Neuronal stem cell (in vitro differentiated cells): ENCODE measurements around the gene POMT2.
"Not testable (repeated sequence)": the region's sequence is repeated elsewhere in the genome, so short reads cannot be mapped to it uniquely, and the experiment has no call there.

Source experiments
- DNase-seq: peaks from one replicate; pipeline ENCODE4 v3.0.0-alpha.2; 2013; ENCODE audit warnings: low spot score
- H2AFZ ChIP-seq: one replicate; pipeline ENCODE4 v1.6.1; 2013; ENCODE audit warnings: mild to moderate bottlenecking, low read length, inconsistent platforms
- H2AK5ac ChIP-seq: 2 replicates; pipeline ENCODE4 v1.6.1; 2013; ENCODE audit warnings: low read depth, mild to moderate bottlenecking, inconsistent platforms, low read length, moderate library complexity, mixed read lengths
- H2BK120ac ChIP-seq: 2 replicates; pipeline ENCODE4 v1.6.1; 2013; ENCODE audit warnings: low read depth, mild to moderate bottlenecking, inconsistent platforms, low read length, moderate library complexity, mixed read lengths
- H2BK12ac ChIP-seq: one replicate; pipeline ENCODE4 v1.6.1; 2013; ENCODE audit warnings: low read length, inconsistent platforms
- H2BK15ac ChIP-seq: 2 replicates; pipeline ENCODE4 v1.6.1; 2013; ENCODE audit warnings: mild to moderate bottlenecking, low read length, inconsistent platforms, mixed read lengths
- H2BK5ac ChIP-seq: one replicate; pipeline ENCODE4 v1.6.1; 2013; ENCODE audit warnings: inconsistent platforms, mild to moderate bottlenecking, low read length, moderate library complexity
- H3K14ac ChIP-seq: one replicate; pipeline ENCODE4 v1.6.1; 2013; ENCODE audit warnings: low read length, inconsistent platforms
- H3K18ac ChIP-seq: 2 replicates; pipeline ENCODE4 v1.6.1; 2013; ENCODE audit warnings: low read length, inconsistent platforms
- H3K23ac ChIP-seq: 2 replicates; pipeline ENCODE4 v1.6.1; 2013; ENCODE audit warnings: low read depth, mild to moderate bottlenecking, mixed read lengths, low read length, inconsistent platforms; ENCODE audit not compliant: poor library complexity
- H3K27ac ChIP-seq: replicated peaks from 3 replicates; pipeline ENCODE4 v1.5.1; 2013; ENCODE audit warnings: low read length, inconsistent platforms
- H3K27me3 ChIP-seq, 3 experiments: 2 replicates each; pipeline ENCODE4 v1.6.1; 2013; ENCODE audit warnings: low read length in 3 of 3, mild to moderate bottlenecking in 2 of 3, inconsistent platforms in 1 of 3, low read depth in 1 of 3, mixed read lengths in 1 of 3, moderate library complexity in 1 of 3; ENCODE audit not compliant: control insufficient read depth in 3 of 3, insufficient read depth in 3 of 3
- H3K36me3 ChIP-seq, 2 donors: replicated peaks in 1 of 2; 2 replicates each; pipeline ENCODE4 v1.6.1; 2013; ENCODE audit warnings: low read length in 2 of 2; ENCODE audit not compliant: control insufficient read depth in 2 of 2, insufficient read depth in 2 of 2
- H3K4ac ChIP-seq: 2 replicates; pipeline ENCODE4 v1.6.1; 2013; ENCODE audit warnings: inconsistent platforms, mild to moderate bottlenecking, low read length, moderate library complexity
- H3K4me1 ChIP-seq, 2 donors: 1 replicate in 1 of 2; 2 replicates in 1 of 2; pipeline ENCODE4 v1.6.1; 2013; ENCODE audit warnings: low read length in 2 of 2, low read depth in 1 of 2; ENCODE audit not compliant: control insufficient read depth in 2 of 2, insufficient read depth in 1 of 2
- H3K4me2 ChIP-seq: one replicate; pipeline ENCODE4 v1.6.1; 2013; ENCODE audit warnings: mild to moderate bottlenecking, low read length, inconsistent platforms; ENCODE audit not compliant: insufficient read depth, poor library complexity, severe bottlenecking
- H3K4me3 ChIP-seq, 2 donors: 2 replicates each; pipeline ENCODE4 v1.5.1; 2013; ENCODE audit warnings: low read length in 2 of 2, mild to moderate bottlenecking in 2 of 2, inconsistent platforms in 1 of 2, moderate library complexity in 1 of 2
- H3K79me1 ChIP-seq: one replicate; pipeline ENCODE4 v1.6.1; 2013; ENCODE audit warnings: low read depth, mild to moderate bottlenecking, inconsistent platforms, low read length, moderate library complexity
- H3K9ac ChIP-seq: one replicate; pipeline ENCODE4 v1.6.1; 2013; ENCODE audit warnings: mild to moderate bottlenecking, low read depth, low read length, inconsistent platforms; ENCODE audit not compliant: poor library complexity
- H3K9me3 ChIP-seq, 2 donors: replicated peaks in 1 of 2; 2 replicates each; pipeline versions ENCODE3 to v1.6.1; 2013; ENCODE audit warnings: low read length in 2 of 2, mild to moderate bottlenecking in 2 of 2, inconsistent platforms in 1 of 2, low read depth in 1 of 2, mixed read lengths in 1 of 2, moderate library complexity in 1 of 2; ENCODE audit not compliant: control insufficient read depth in 2 of 2, insufficient read depth in 1 of 2
- H4K8ac ChIP-seq: one replicate; pipeline ENCODE4 v1.6.1; 2013; ENCODE audit warnings: low read depth, mild to moderate bottlenecking, inconsistent platforms, low read length, moderate library complexity
- H4K91ac ChIP-seq: one replicate; pipeline ENCODE4 v1.6.1; 2013; ENCODE audit warnings: low read length, low read depth, mild to moderate bottlenecking, inconsistent platforms; ENCODE audit not compliant: poor library complexity
- WGBS, 2 donors: extraction: QIAGEN DNeasy Blood & Tissue Kit; methylation state at CpG; one replicate each; pipeline ENCODE4 v1.1.7; 2013; ENCODE audit warnings: missing lambda C conversion rate in 2 of 2, mixed read lengths in 1 of 2; ENCODE audit not compliant: insufficient read length in 2 of 2, insufficient replicate concordance in 1 of 2; ENCODE audit errors: extremely low coverage in 2 of 2; 5-methylcytosine and 5-hydroxymethylcytosine counted together

POMT2 gene

GRCh38 chr14:77337255-77337654, 16.6 kb upstream of the POMT2 start:
- not testable (repeated sequence) for H4K8ac ChIP-seq, DNase-seq, H3K4me2 ChIP-seq, H2AFZ ChIP-seq, H3K9me3 ChIP-seq, H2BK15ac ChIP-seq, H2BK120ac ChIP-seq, H4K91ac ChIP-seq, H2BK5ac ChIP-seq, H2BK12ac ChIP-seq, H3K27ac ChIP-seq, H3K14ac ChIP-seq, H3K4ac ChIP-seq, H3K9ac ChIP-seq, H3K27me3 ChIP-seq, H3K23ac ChIP-seq, H2AK5ac ChIP-seq, H3K18ac ChIP-seq, H3K4me1 ChIP-seq, H3K79me1 ChIP-seq, H3K4me3 ChIP-seq
- no CpG with 5 or more reads among the region's 9 CpGs for WGBS, 2 donors
- H3K36me3 ChIP-seq: peaks cover 8 to 44% of the 10 kb centered on the region in 2 donors

GRCh38 chr14:77335576-77335975, 14.9 kb upstream of the POMT2 start:
- no peaks in the 10 kb centered on the region for H3K27me3 ChIP-seq
- H3K36me3 ChIP-seq: peaks cover 2 to 27% of the 10 kb centered on the region in 2 donors
- no peak overlapping the region for H3K4me2 ChIP-seq
- H2AFZ ChIP-seq: no peak overlapping the region
- no peak overlapping the region for H3K18ac ChIP-seq
- no CpG with 5 or more reads among the region's 3 CpGs for WGBS, 2 donors
- no peak overlapping the region for H3K9ac ChIP-seq
- H3K23ac ChIP-seq: no peak overlapping the region
- no peak overlapping the region for H2AK5ac ChIP-seq
- H3K4me1 ChIP-seq: no peaks in the 10 kb centered on the region
- H3K9me3 ChIP-seq: no peaks in the 10 kb centered on the region
- H4K8ac ChIP-seq: no peak overlapping the region
- no peak overlapping the region for H2BK120ac ChIP-seq
- H2BK15ac ChIP-seq: no peak overlapping the region
- no peak overlapping the region for H3K4ac ChIP-seq
- H2BK5ac ChIP-seq: no peak overlapping the region
- no peak overlapping the region for H3K14ac ChIP-seq
- no peak overlapping the region for H4K91ac ChIP-seq
- no peak overlapping the region for H3K4me3 ChIP-seq
- no peak overlapping the region for H2BK12ac ChIP-seq
- H3K79me1 ChIP-seq: no peaks in the 10 kb centered on the region
- no peak for DNase-seq
- H3K27ac ChIP-seq: no peak overlapping the region

GRCh38 chr14:77329872-77330271, 9.2 kb upstream of the POMT2 start:
- Histone ChIP-seq H3K4me1 (no peaks in the 10 kb centered on the region), H3K36me3 (no peaks in the 10 kb centered on the region), H3K18ac (peak overlapping the region; percentile 13), H2BK12ac (no peak overlapping the region), H3K4me2 (no peak overlapping the region), H2BK120ac (no peak overlapping the region), H3K14ac (no peak overlapping the region), H2AK5ac (no peak overlapping the region), H4K91ac (no peak overlapping the region), H3K27me3 (no peaks in the 10 kb centered on the region), H2BK15ac (no peak overlapping the region), H2AFZ (no peak overlapping the region), H3K27ac (no peak overlapping the region), H4K8ac (no peak overlapping the region), H3K79me1 (no peaks in the 10 kb centered on the region), H3K9ac (no peak overlapping the region), H3K9me3 (no peaks in the 10 kb centered on the region), H3K4me3 (no peak overlapping the region), H3K23ac (peak overlapping the region; percentile 61), H3K4ac (no peak overlapping the region), H2BK5ac (peak overlapping the region; percentile 39)
- DNase-seq: no peak
- WGBS, 2 donors: no CpG with 5 or more reads among the region's 7 CpGs

- Histone ChIP-seq H3K27me3 (no peaks in the 10 kb centered on the region), H3K14ac (no peak overlapping the region), H4K8ac (no peak overlapping the region), H3K36me3 (no peaks in the 10 kb centered on the region), H3K4ac (no peak overlapping the region), H3K27ac (no peak overlapping the region), H2BK15ac (no peak overlapping the region), H2BK120ac (no peak overlapping the region), H3K23ac (no peak overlapping the region), H3K79me1 (no peaks in the 10 kb centered on the region), H2BK5ac (no peak overlapping the region), H2AFZ (no peak overlapping the region), H3K4me1 (peaks cover 4 to 5% of the 10 kb centered on the region in 2 donors), H3K4me2 (no peak overlapping the region), H3K9ac (no peak overlapping the region), H2AK5ac (no peak overlapping the region), H3K4me3 (no peak overlapping the region), H3K9me3 (no peaks in the 10 kb centered on the region), H4K91ac (no peak overlapping the region), H2BK12ac (no peak overlapping the region), H3K18ac (no peak overlapping the region)
- no peak for DNase-seq
- no CpG with 5 or more reads among the region's 1 CpG for WGBS, 2 donors
Observed at GRCh38 chr14:77327111-77327510, 6.4 kb upstream of the POMT2 start.
